ENCODE data around the gene THYN1. TPM values are rescaled to one million over a fixed set of nuclear protein-coding genes. Genes with fewer than 3 reads are reported as not detected.
A peak's percentile ranks its signal among the peaks of the same experiment; 100 is the strongest.
"Not testable (repeated sequence)": the region's sequence is repeated elsewhere in the genome, so short reads cannot be mapped to it uniquely, and the experiment has no call there.

THYN1 gene
- total RNA-seq, 1 donor from 2014 or later: 89.4 TPM

DNA sequence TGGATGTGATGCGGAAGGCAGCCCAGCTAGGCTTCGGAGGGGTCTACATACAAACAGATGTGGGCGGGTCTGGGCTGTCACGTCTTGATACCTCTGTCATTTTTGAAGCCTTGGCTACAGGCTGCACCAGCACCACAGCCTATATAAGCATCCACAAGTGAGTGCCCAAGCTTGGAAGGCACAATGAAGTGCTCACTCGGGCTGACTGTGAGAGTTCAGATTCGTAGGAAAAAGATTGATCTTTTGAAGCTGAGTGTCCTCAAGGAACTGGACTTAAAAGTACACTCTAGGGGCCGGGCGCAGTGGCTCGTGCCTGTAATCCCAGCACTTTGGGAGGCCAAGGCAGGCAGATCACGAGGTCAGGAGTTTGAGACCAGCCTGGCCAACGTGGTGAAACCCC is 3.9 kb upstream of the THYN1 start:
- Histone ChIP-seq H3K27me3 (ENCODE audit: control insufficient read depth, insufficient read depth, low read length) (no peaks in the 10 kb centered on the region), H3K4me3 (ENCODE audit: low read depth, low read length) (no peak overlapping the region), H3K36me3 (ENCODE audit: control insufficient read depth, insufficient read depth, low read length) (no peaks in the 10 kb centered on the region)
- TF ChIP-seq, protein P1, sequence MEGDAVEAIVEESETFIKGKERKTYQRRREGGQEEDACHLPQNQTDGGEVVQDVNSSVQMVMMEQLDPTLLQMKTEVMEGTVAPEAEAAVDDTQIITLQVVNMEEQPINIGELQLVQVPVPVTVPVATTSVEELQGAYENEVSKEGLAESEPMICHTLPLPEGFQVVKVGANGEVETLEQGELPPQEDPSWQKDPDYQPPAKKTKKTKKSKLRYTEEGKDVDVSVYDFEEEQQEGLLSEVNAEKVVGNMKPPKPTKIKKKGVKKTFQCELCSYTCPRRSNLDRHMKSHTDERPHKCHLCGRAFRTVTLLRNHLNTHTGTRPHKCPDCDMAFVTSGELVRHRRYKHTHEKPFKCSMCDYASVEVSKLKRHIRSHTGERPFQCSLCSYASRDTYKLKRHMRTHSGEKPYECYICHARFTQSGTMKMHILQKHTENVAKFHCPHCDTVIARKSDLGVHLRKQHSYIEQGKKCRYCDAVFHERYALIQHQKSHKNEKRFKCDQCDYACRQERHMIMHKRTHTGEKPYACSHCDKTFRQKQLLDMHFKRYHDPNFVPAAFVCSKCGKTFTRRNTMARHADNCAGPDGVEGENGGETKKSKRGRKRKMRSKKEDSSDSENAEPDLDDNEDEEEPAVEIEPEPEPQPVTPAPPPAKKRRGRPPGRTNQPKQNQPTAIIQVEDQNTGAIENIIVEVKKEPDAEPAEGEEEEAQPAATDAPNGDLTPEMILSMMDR (IDR thresholded peaks at IDR 0.05; ENCODE audit: insufficient read depth, low read length, poor library complexity, severe bottlenecking): no peak
- DNase-seq (ENCODE audit: low read depth): no peak

DNA sequence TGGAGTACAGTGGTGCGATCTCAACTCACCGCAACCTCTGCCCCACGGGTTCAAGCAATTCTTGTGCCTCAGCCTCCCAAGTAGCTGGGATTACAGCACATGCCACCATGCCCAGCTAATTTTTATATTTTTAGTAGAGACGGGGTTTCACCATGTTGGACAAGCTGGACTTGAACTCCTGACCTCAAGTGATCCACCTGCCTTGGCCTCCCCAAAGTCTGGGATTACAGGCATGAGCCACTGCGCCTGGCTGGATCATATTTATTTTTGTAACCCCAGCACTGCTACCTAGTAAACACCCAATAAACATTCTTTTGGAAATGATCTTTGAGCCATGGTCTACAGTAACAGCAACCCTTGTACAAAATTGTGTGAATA is 2.0 kb upstream of the THYN1 start:
- not testable (repeated sequence) for DNase-seq (ENCODE audit: low read depth); H3K4me3 ChIP-seq (ENCODE audit: low read depth, low read length); H3K36me3 ChIP-seq (ENCODE audit: control insufficient read depth, insufficient read depth, low read length); H3K27me3 ChIP-seq (ENCODE audit: control insufficient read depth, insufficient read depth, low read length)

DNA sequence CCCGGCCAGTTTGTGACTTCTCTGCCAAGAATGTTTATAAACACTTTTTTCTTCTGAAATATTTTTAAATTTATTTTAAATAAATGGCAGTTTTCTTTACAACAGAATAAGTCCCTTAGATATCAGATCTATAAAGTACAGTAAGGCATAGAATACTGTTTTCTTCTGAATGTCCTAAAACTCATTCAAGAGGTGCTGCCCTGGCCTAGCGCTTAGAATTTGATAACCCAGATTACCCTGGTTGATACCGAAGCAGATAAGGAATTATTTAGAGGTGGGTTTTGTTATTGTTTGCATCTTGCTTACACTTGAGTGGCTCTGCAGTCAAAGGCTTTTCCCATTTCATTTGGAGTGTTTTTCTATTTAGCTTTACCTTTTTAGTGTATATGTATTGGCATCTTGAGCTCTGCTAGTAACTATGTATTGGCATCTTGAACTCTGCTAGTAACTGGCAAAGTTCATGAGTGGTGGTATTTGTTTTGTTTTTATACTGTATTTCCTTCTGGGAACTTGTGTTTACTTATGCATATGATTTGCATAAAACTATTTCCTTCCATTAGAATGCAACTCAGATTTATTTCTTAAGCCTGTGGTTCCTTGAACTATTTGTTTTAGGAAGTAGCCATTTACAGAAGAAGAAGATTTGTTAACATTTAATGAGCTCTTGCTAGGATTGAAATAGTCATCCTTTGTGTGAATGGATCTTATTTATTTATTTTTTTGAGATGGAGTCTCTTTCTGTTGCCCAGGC is 1.5 kb upstream of the THYN1 start:
- DNase-seq (ENCODE audit: low read depth): no peak

DNA sequence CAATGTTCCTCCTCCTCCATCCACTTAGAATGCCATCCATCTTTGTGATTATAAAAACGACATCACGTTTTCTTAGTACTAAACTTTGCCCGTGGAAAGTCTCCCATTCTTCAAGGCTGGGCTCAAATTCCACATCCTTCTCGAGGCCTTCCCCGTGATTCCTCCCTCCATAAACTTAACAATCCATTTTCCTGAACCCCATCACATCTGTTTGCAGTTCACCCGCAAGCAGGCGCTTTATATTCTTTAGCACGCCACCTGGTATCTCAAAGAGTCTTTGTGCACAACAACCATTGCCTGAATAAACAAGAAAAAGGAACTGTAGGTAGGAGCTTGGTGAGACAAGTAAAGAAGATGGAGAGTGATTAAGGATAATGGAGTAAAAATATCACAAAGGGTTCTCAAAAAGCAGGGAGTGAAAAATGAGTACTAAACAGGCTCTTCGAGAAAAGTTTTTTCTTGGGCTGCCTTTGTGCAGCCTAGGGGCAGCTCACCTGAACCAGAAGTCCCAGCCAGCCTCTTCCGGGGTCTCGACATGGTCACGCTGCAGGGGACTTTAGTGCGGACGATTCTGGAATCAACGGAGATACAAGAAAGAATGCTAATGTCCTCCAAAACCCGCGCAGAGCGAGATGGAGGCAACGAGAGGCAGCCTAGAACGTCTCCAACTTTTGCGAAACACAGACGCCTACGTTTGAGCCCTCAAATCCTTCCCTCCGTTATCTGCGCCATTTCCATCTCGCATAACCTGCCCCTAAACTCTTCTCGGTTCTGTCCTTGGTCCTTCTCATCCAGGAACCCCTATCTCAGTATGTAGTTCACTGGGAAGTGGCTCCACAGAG is 585 bp downstream of the THYN1 start:
- H3K36me3 ChIP-seq (ENCODE audit: control insufficient read depth, insufficient read depth, low read length): no peaks in the 10 kb centered on the region
- no peak for DNase-seq (ENCODE audit: low read depth)
- TF ChIP-seq, protein P1 (IDR thresholded peaks at IDR 0.05; ENCODE audit: insufficient read depth, low read length, poor library complexity, severe bottlenecking): no peak
- no peaks in the 10 kb centered on the region for H3K27me3 ChIP-seq (ENCODE audit: control insufficient read depth, insufficient read depth, low read length)
- peak overlapping the region; percentile 78 for H3K4me3 ChIP-seq (ENCODE audit: low read depth, low read length)

More for the DNA sequence above, 1.5 kb upstream of the THYN1 start:
- TF ChIP-seq, protein P1 (IDR thresholded peaks at IDR 0.05; ENCODE audit: insufficient read depth, low read length, poor library complexity, severe bottlenecking): no peak
- Histone ChIP-seq H3K27me3 (ENCODE audit: control insufficient read depth, insufficient read depth, low read length) (no peaks in the 10 kb centered on the region), H3K4me3 (ENCODE audit: low read depth, low read length) (peak overlapping the region; percentile 78), H3K36me3 (ENCODE audit: control insufficient read depth, insufficient read depth, low read length) (no peaks in the 10 kb centered on the region)

DNA sequence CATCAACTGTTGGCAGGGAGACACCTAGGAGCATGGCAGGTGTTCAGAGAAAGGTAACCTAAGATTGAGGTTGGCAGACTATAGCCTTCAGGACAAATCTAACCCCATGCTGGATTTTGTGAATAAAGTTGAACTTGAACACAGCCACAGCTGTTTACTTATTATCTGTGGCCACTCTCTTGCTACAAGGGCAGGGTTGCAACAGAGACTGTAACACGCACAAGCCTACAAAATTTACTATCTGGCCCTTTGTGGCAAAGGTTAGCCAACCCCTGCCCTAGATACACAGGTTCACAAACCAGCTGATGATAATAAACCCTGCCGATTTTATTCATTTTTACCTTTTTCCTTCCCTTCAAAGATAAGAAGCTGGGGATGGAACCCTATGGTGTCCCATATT is 2.5 kb downstream of the THYN1 start:
- Histone ChIP-seq H3K4me3 (ENCODE audit: low read depth, low read length) (no peak overlapping the region), H3K36me3 (ENCODE audit: control insufficient read depth, insufficient read depth, low read length) (no peaks in the 10 kb centered on the region), H3K27me3 (ENCODE audit: control insufficient read depth, insufficient read depth, low read length) (no peaks in the 10 kb centered on the region)
- no peak for DNase-seq (ENCODE audit: low read depth)
- TF ChIP-seq, protein P1 (IDR thresholded peaks at IDR 0.05; ENCODE audit: insufficient read depth, low read length, poor library complexity, severe bottlenecking): no peak

DNA sequence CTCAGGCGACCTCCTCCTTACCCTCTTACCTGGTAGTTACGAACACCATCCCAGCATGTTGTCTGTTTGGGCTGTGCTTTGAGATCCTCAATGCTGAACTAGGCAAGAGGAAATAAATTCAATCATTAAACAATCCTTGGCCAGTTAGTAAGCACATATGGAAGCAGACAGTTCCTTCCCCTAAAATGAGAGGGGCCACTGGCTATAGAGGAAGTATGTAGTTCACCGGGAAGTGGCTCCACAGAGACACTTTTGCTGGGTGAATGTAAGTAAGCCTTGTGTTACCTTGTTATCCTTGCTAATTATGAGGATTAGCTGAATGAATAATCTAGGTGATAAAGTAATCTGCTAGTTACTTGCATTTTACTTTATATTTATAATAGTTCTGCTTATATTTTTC is 2.9 kb downstream of the THYN1 start:
- Histone ChIP-seq H3K27me3 (ENCODE audit: control insufficient read depth, insufficient read depth, low read length) (no peaks in the 10 kb centered on the region), H3K36me3 (ENCODE audit: control insufficient read depth, insufficient read depth, low read length) (no peaks in the 10 kb centered on the region), H3K4me3 (ENCODE audit: low read depth, low read length) (no peak overlapping the region)
- no peak for DNase-seq (ENCODE audit: low read depth)
- TF ChIP-seq, protein P1 (IDR thresholded peaks at IDR 0.05; ENCODE audit: insufficient read depth, low read length, poor library complexity, severe bottlenecking): no peak
